A673 (cell line): Measurements from ENCODE around the gene FLT1. TPM values are rescaled to one million over a fixed set of nuclear protein-coding genes. Genes with fewer than 3 reads are reported as not detected.

Source experiments
- BruUV-seq: library from RNA; stranded (reverse); fragments of 400-500 nt; replicated peaks from 2 replicates; lab custom pipeline; 2021; lab: Mats Ljungman, UMichigan
- CTCF ChIA-PET: fragments of 300-600 bp; sonication (Branson Sonifier 250); formaldehyde crosslinking; loops from one replicate; lab custom pipeline; 2022; ENCODE audit warnings: antibody characterized with exemption; lab: Charles Lee
- POLR2A ChIA-PET: fragments of 300-600 bp; sonication (Branson Sonifier 250); formaldehyde crosslinking; loops from one replicate; lab custom pipeline; 2022; ENCODE audit warnings: antibody characterized with exemption; ENCODE audit not compliant: low non-redundant PET; lab: Charles Lee
- DNase-seq: peaks from one replicate; pipeline ENCODE4 v3.0.0-alpha.2; 2015; ENCODE audit warnings: low spot score
- H3K27ac ChIP-seq: fragments of 200-600 bp; sonication (generic); 2 replicates; pipeline ENCODE4 v1.5.1; 2016; ENCODE audit warnings: mixed run types, low read depth, mild to moderate bottlenecking, mixed read lengths, antibody characterized with exemption, low read length; ENCODE audit not compliant: poor library complexity, severe bottlenecking
- H3K27me3 ChIP-seq: fragments of 200-600 bp; sonication (generic); replicated peaks from 2 replicates; pipeline ENCODE4 v1.6.1; 2017; ENCODE audit warnings: mixed run types, low read depth, mild to moderate bottlenecking, mixed read lengths, antibody characterized with exemption, low read length; ENCODE audit not compliant: insufficient read depth, poor library complexity
- H3K36me3 ChIP-seq: fragments of 200-600 bp; sonication (generic); 2 replicates; pipeline ENCODE4 v1.6.1; 2016; ENCODE audit warnings: mixed run types, mild to moderate bottlenecking, mixed read lengths, antibody characterized with exemption, low read length; ENCODE audit not compliant: insufficient read depth, poor library complexity, severe bottlenecking
- H3K4me1 ChIP-seq: fragments of 200-600 bp; sonication (generic); 2 replicates; pipeline ENCODE4 v1.6.1; 2017; ENCODE audit warnings: mixed run types, mild to moderate bottlenecking, mixed read lengths, antibody characterized with exemption, low read length; ENCODE audit not compliant: insufficient read depth, poor library complexity, severe bottlenecking
- H3K4me3 ChIP-seq: fragments of 200-600 bp; sonication (generic); 2 replicates; pipeline ENCODE4 v1.5.1; 2016; ENCODE audit warnings: low read depth, mixed run types, mild to moderate bottlenecking, mixed read lengths, low read length; ENCODE audit not compliant: poor library complexity, severe bottlenecking
- H3K9me3 ChIP-seq: fragments of 200-600 bp; sonication (generic); 2 replicates; pipeline ENCODE4 v1.6.1; 2016; ENCODE audit warnings: mixed run types, low read depth, mild to moderate bottlenecking, mixed read lengths, antibody characterized with exemption, low read length; ENCODE audit not compliant: poor library complexity, severe bottlenecking
- CTCF ChIP-seq: fragments of 300-800, 200-600 bp; sonication (generic); conservative IDR thresholded peaks from 2 replicates; pipeline ENCODE4 v1.5.1; 2017; ENCODE audit warnings: low read depth, mild to moderate bottlenecking, antibody characterized with exemption, low read length, moderate library complexity, mixed read lengths
- EZH2 ChIP-seq: fragments of 200-600 bp; sonication (generic); IDR thresholded peaks from 2 replicates; pipeline ENCODE4 v1.6.1; 2017; ENCODE audit warnings: borderline replicate concordance, low read depth, mild to moderate bottlenecking, mixed read lengths, antibody characterized with exemption, low read length; ENCODE audit not compliant: poor library complexity, severe bottlenecking
- intact Hi-C: fragments of 100-400 bp; cut with micrococcal nuclease; formaldehyde crosslinking; loops from one replicate; pipeline ENCODE4 v1.10.0; 2022; ENCODE audit not compliant: unreplicated experiment
- total RNA-seq: library from RNA; stranded (reverse); gene quantifications from 2 replicates; pipeline ENCODE4 v1.2.3, GENCODE V29; 2021

FLT1 gene
- total RNA-seq, 1 experiment from 2014 or later = 5.2 TPM

- Histone ChIP-seq H3K9me3 (no peaks in the 10 kb centered on the region), H3K4me1 (no peaks in the 10 kb centered on the region), H3K27ac (no peak overlapping the region), H3K4me3 (no peak overlapping the region), H3K36me3 (no peaks in the 10 kb centered on the region), H3K27me3 (no peaks in the 10 kb centered on the region)
- ChIA-PET CTCF (no interaction called here), POLR2A (no interaction called here)
- no peak for TF ChIP-seq CTCF
- intact Hi-C loops = no loop called here
- BruUV-seq = no TSS peak
- no peak for DNase-seq
These were observed 36.3 kb downstream of the FLT1 start for GRCh38 chr13:28458608-28459007.

- no peak overlapping the region for H3K27ac ChIP-seq
- CTCF ChIA-PET = no interaction called here
These were observed 36.9 kb downstream of the FLT1 start for GRCh38 chr13:28458051-28458450.

GRCh38 chr13:28457521-28457920, 37.4 kb downstream of the FLT1 start:
- H3K9me3 ChIP-seq = no peaks in the 10 kb centered on the region
- H3K4me1 ChIP-seq = no peaks in the 10 kb centered on the region
- H3K27me3 ChIP-seq = no peaks in the 10 kb centered on the region
- no peak overlapping the region for H3K27ac ChIP-seq
- H3K36me3 ChIP-seq = no peaks in the 10 kb centered on the region
- BruUV-seq = no TSS peak
- no peak for DNase-seq
- TF ChIP-seq CTCF (no peak), EZH2 (no peak)
- POLR2A ChIA-PET = no interaction called here
- H3K4me3 ChIP-seq = no peak overlapping the region
- intact Hi-C loops = no loop called here
- CTCF ChIA-PET = no interaction called here

More at GRCh38 chr13:28458051-28458450, 36.9 kb downstream of the FLT1 start:
- H3K27me3 ChIP-seq = no peaks in the 10 kb centered on the region
- no peaks in the 10 kb centered on the region for H3K36me3 ChIP-seq
- intact Hi-C loops = no loop called here
- POLR2A ChIA-PET = no interaction called here
- H3K4me3 ChIP-seq = no peak overlapping the region
- H3K4me1 ChIP-seq = no peaks in the 10 kb centered on the region
- no peaks in the 10 kb centered on the region for H3K9me3 ChIP-seq
- no TSS peak for BruUV-seq
- TF ChIP-seq EZH2 = no peak
- DNase-seq = no peak

GRCh38 chr13:28455580-28456194, 39.2 kb downstream of the FLT1 start:
- BruUV-seq = no TSS peak
- no peaks in the 10 kb centered on the region for H3K9me3 ChIP-seq
- CTCF ChIA-PET = no interaction called here

More at GRCh38 chr13:28455580-28456194, 39.2 kb downstream of the FLT1 start:
- POLR2A ChIA-PET = no interaction called here
- TF ChIP-seq CTCF = no peak
- no peak for TF ChIP-seq EZH2
- intact Hi-C loops = no loop called here
- Histone ChIP-seq H3K27ac (no peak overlapping the region), H3K36me3 (no peaks in the 10 kb centered on the region), H3K4me3 (no peak overlapping the region), H3K27me3 (no peaks in the 10 kb centered on the region), H3K4me1 (peaks cover 18% of the 10 kb centered on the region)
- no peak for DNase-seq
